H9 (cell line): ENCODE measurements around the gene RALGAPA1. TPM values are rescaled to one million over a fixed set of nuclear protein-coding genes. Genes with fewer than 3 reads are reported as not detected.

ENCODE experiments used
- DNase-seq: peaks from one replicate; pipeline ENCODE4 v3.0.0-alpha.2; 2017
- H2AFZ ChIP-seq: one replicate; pipeline ENCODE4 v1.6.1; 2013; ENCODE audit warnings: mild to moderate bottlenecking, low read length, control low read depth, moderate library complexity
- H2AK5ac ChIP-seq: 2 replicates; pipeline ENCODE4 v1.6.1; 2013; ENCODE audit warnings: low read length, control low read depth, mixed read lengths; ENCODE audit not compliant: insufficient read length
- H2BK120ac ChIP-seq: one replicate; pipeline ENCODE4 v1.6.1; 2013; ENCODE audit warnings: low read depth, mild to moderate bottlenecking, low read length, control low read depth, inconsistent platforms; ENCODE audit not compliant: poor library complexity, severe bottlenecking
- H2BK12ac ChIP-seq: 2 replicates; pipeline ENCODE4 v1.6.1; 2013; ENCODE audit warnings: low read length, control low read depth, mixed read lengths, low read depth; ENCODE audit not compliant: insufficient read length
- H2BK15ac ChIP-seq: 2 replicates; pipeline ENCODE4 v1.6.1; 2013; ENCODE audit warnings: low read depth, low read length, control low read depth
- H2BK20ac ChIP-seq: one replicate; pipeline ENCODE4 v1.6.1; 2013; ENCODE audit warnings: low read depth, mild to moderate bottlenecking, low read length, control low read depth, inconsistent platforms; ENCODE audit not compliant: poor library complexity, severe bottlenecking
- H2BK5ac ChIP-seq: 2 replicates; pipeline ENCODE4 v1.6.1; 2013; ENCODE audit warnings: low read length, control low read depth, mixed read lengths; ENCODE audit not compliant: insufficient read length
- H3K14ac ChIP-seq: 2 replicates; pipeline ENCODE4 v1.6.1; 2013; ENCODE audit warnings: low read length, control low read depth; ENCODE audit not compliant: insufficient read depth
- H3K18ac ChIP-seq: 2 replicates; pipeline ENCODE4 v1.6.1; 2013; ENCODE audit warnings: low read depth, mild to moderate bottlenecking, mixed read lengths, low read length, control low read depth; ENCODE audit not compliant: insufficient read length
- H3K23ac ChIP-seq: 2 replicates; pipeline ENCODE4 v1.6.1; 2013; ENCODE audit warnings: low read length, control low read depth, mixed read lengths, low read depth; ENCODE audit not compliant: insufficient read length
- H3K23me2 ChIP-seq: 2 replicates; pipeline ENCODE4 v1.6.1; 2013; ENCODE audit warnings: low read depth, mild to moderate bottlenecking, mixed read lengths, low read length, control low read depth; ENCODE audit not compliant: insufficient read length, poor library complexity, severe bottlenecking
- H3K27ac ChIP-seq: 2 replicates; pipeline ENCODE4 v1.5.1; 2013; ENCODE audit warnings: low read length, control low read depth, mixed read lengths, low read depth; ENCODE audit not compliant: insufficient read length
- H3K27me3 ChIP-seq: 2 replicates; pipeline ENCODE4 v1.6.1; 2013; ENCODE audit warnings: low read length, control low read depth, inconsistent platforms; ENCODE audit not compliant: insufficient read depth
- H3K4ac ChIP-seq: 2 replicates; pipeline ENCODE4 v1.6.1; 2013; ENCODE audit warnings: low read depth, mild to moderate bottlenecking, control low read depth, inconsistent platforms, low read length, moderate library complexity
- H3K4me1 ChIP-seq: 2 replicates; pipeline ENCODE4 v1.6.1; 2013; ENCODE audit warnings: low read length, control low read depth, inconsistent platforms; ENCODE audit not compliant: insufficient read depth
- H3K4me2 ChIP-seq: 2 replicates; pipeline ENCODE4 v1.6.1; 2013; ENCODE audit warnings: low read length, control low read depth, mixed read lengths; ENCODE audit not compliant: insufficient read length, insufficient read depth
- H3K56ac ChIP-seq: 2 replicates; pipeline ENCODE4 v1.6.1; 2013; ENCODE audit warnings: low read depth, mild to moderate bottlenecking, mixed read lengths, low read length, control low read depth; ENCODE audit not compliant: insufficient read length
- H3K79me1 ChIP-seq: 2 replicates; pipeline ENCODE4 v1.6.1; 2013; ENCODE audit warnings: low read depth, mild to moderate bottlenecking, moderate library complexity, low read length, control low read depth, inconsistent platforms; ENCODE audit not compliant: insufficient read depth, poor library complexity, severe bottlenecking
- H3K79me2 ChIP-seq: 2 replicates; pipeline ENCODE4 v1.6.1; 2013; ENCODE audit warnings: low read length, control low read depth, inconsistent platforms; ENCODE audit not compliant: insufficient read depth
- H3K9ac ChIP-seq: 2 replicates; pipeline ENCODE4 v1.6.1; 2013; ENCODE audit warnings: low read length, control low read depth, mixed read lengths; ENCODE audit not compliant: insufficient read length; ENCODE audit errors: extremely low read depth
- H3K9me3 ChIP-seq: one replicate; pipeline ENCODE4 v1.6.1; 2013; ENCODE audit warnings: low read depth, low read length, inconsistent platforms; ENCODE audit not compliant: control insufficient read depth
- H3T11ph ChIP-seq: one replicate; pipeline ENCODE4 v1.6.1; 2013; ENCODE audit warnings: mild to moderate bottlenecking, low read length, control low read depth, inconsistent platforms
- H4K20me1 ChIP-seq: one replicate; pipeline ENCODE4 v1.6.1; 2013; ENCODE audit not compliant: control insufficient read depth, insufficient read length, insufficient read depth
- H4K5ac ChIP-seq: 2 replicates; pipeline ENCODE4 v1.6.1; 2013; ENCODE audit warnings: low read depth, mild to moderate bottlenecking, mixed read lengths, low read length, control low read depth; ENCODE audit not compliant: insufficient read length
- H4K8ac ChIP-seq: replicated peaks from 2 replicates; pipeline ENCODE4 v1.6.1; 2013; ENCODE audit warnings: low read length, control low read depth, mixed read lengths, low read depth; ENCODE audit not compliant: insufficient read length
- H4K91ac ChIP-seq: 2 replicates; pipeline ENCODE4 v1.6.1; 2013; ENCODE audit warnings: low read depth, mild to moderate bottlenecking, moderate library complexity, mixed read lengths, low read length, control low read depth; ENCODE audit not compliant: insufficient read length
- H3K27ac Mint-ChIP-seq, 3 experiments: 2 replicates in 2 of 3; 3 replicates in 1 of 3; pipeline ENCODE4 v1.8.0; 2020 to 2021; ENCODE audit warnings: mixed read lengths in 3 of 3, mild to moderate bottlenecking in 1 of 3, moderate library complexity in 1 of 3
- H3K27me3 Mint-ChIP-seq: 2 replicates; pipeline ENCODE4 v1.8.0; 2021; ENCODE audit warnings: low read depth, mild to moderate bottlenecking, moderate library complexity, mixed read lengths
- H3K36me3 Mint-ChIP-seq, 3 experiments: 2 replicates in 2 of 3; 3 replicates in 1 of 3; pipeline ENCODE4 v1.8.0; 2020 to 2021; ENCODE audit warnings: low read depth in 3 of 3, mixed read lengths in 3 of 3; ENCODE audit not compliant: insufficient read depth in 1 of 3
- H3K4me1 Mint-ChIP-seq, 2 experiments: 2 replicates each; pipeline ENCODE4 v1.8.0; 2020; ENCODE audit warnings: mixed read lengths in 2 of 2
- H3K4me3 Mint-ChIP-seq, 2 experiments: 2 replicates in 1 of 2; 3 replicates in 1 of 2; pipeline ENCODE4 v1.8.0; 2020 to 2021; ENCODE audit warnings: mild to moderate bottlenecking in 2 of 2, mixed read lengths in 2 of 2, moderate library complexity in 1 of 2
- H3K9me3 Mint-ChIP-seq, 2 experiments: 2 replicates in 1 of 2; 3 replicates in 1 of 2; pipeline ENCODE4 v1.8.0; 2020; ENCODE audit warnings: mild to moderate bottlenecking in 2 of 2, mixed read lengths in 2 of 2, moderate library complexity in 1 of 2
- CTCF ChIP-seq: fragments of 200-600 bp; sonication (generic); conservative IDR thresholded peaks from 3 replicates; pipeline ENCODE4 v1.8.0; 2021; ENCODE audit warnings: antibody characterized with exemption, mild to moderate bottlenecking
- WGBS: extraction: QIAGEN DNeasy Blood & Tissue Kit; methylation state at CpG from one replicate; pipeline ENCODE4 v1.1.7; 2013; ENCODE audit warnings: missing lambda C conversion rate, low lambda C conversion rate, mixed read lengths; ENCODE audit not compliant: insufficient read length; ENCODE audit errors: extremely low coverage; 5-methylcytosine and 5-hydroxymethylcytosine counted together
- total RNA-seq: library from RNA; stranded (reverse); gene quantifications from 2 replicates; pipeline ENCODE4 v1.2.1, GENCODE V29; 2021

RALGAPA1 gene
- total RNA-seq, 1 experiment from 2014 or later = 29.8 TPM

GRCh38 chr14:35829449-35829848 is 20.4 kb upstream of the RALGAPA1 start:
- no peak overlapping the region for H4K5ac ChIP-seq
- H2BK12ac ChIP-seq = no peak overlapping the region
- H3K4me1 ChIP-seq = no peaks in the 10 kb centered on the region
- H3K4me2 ChIP-seq = no peak overlapping the region
- Mint-ChIP-seq H3K27me3 (no peaks in the 10 kb centered on the region), H3K4me1 (peaks cover 12% of the 10 kb centered on the region in 2 experiments), H3K27ac (no peak overlapping the region), H3K4me3 (no peak overlapping the region), H3K36me3 (peaks cover 0 to 25% (median 18%) of the 10 kb centered on the region in 3 experiments; a peak in 5 of 7 replicates), H3K9me3 (no peaks in the 10 kb centered on the region)
- H3T11ph ChIP-seq = no peak overlapping the region
- no peak overlapping the region for H2BK5ac ChIP-seq
- H3K4ac ChIP-seq = no peak overlapping the region
- no CpG with 5 or more reads among the region's 1 CpG for WGBS
- no peak overlapping the region for H3K27ac ChIP-seq
- no peaks in the 10 kb centered on the region for H3K9me3 ChIP-seq
- no peaks in the 10 kb centered on the region for H4K20me1 ChIP-seq
- no peak overlapping the region for H2AFZ ChIP-seq
- H3K79me2 ChIP-seq = no peaks in the 10 kb centered on the region; the same call in 1 of the 2 replicates
- H4K8ac ChIP-seq = no peak overlapping the region
- H3K27me3 ChIP-seq = no peaks in the 10 kb centered on the region
- no peaks in the 10 kb centered on the region for H3K79me1 ChIP-seq
- H3K23me2 ChIP-seq = peaks cover 5% of the 10 kb centered on the region
- no peak overlapping the region for H3K23ac ChIP-seq
- H3K18ac ChIP-seq = no peak overlapping the region
- H2AK5ac ChIP-seq = no peak overlapping the region
- H2BK120ac ChIP-seq = no peak overlapping the region
- no peak overlapping the region for H3K9ac ChIP-seq
- H3K14ac ChIP-seq = no peak overlapping the region
- H2BK15ac ChIP-seq = no peak overlapping the region
- TF ChIP-seq CTCF = no peak
- DNase-seq = no peak
- no peak overlapping the region for H3K56ac ChIP-seq
- H2BK20ac ChIP-seq = no peak overlapping the region
- H4K91ac ChIP-seq = no peak overlapping the region
